ENCODE results near the gene RGS9. TPM values are rescaled to one million over a fixed set of nuclear protein-coding genes. Genes with fewer than 3 reads are reported as not detected.

The RGS9 gene
- total and polyA plus RNA-seq, 4 donors: 1.0 to 4.0 (median 2.1) TPM

- TF ChIP-seq REST (IDR thresholded peaks at IDR 0.05) (no peak), FOXA1 (IDR thresholded peaks at IDR 0.05) (no peak)
Observed at GRCh38 chr17:65121368-65121767, 15.8 kb upstream of the RGS9 start (continued).

DNA sequence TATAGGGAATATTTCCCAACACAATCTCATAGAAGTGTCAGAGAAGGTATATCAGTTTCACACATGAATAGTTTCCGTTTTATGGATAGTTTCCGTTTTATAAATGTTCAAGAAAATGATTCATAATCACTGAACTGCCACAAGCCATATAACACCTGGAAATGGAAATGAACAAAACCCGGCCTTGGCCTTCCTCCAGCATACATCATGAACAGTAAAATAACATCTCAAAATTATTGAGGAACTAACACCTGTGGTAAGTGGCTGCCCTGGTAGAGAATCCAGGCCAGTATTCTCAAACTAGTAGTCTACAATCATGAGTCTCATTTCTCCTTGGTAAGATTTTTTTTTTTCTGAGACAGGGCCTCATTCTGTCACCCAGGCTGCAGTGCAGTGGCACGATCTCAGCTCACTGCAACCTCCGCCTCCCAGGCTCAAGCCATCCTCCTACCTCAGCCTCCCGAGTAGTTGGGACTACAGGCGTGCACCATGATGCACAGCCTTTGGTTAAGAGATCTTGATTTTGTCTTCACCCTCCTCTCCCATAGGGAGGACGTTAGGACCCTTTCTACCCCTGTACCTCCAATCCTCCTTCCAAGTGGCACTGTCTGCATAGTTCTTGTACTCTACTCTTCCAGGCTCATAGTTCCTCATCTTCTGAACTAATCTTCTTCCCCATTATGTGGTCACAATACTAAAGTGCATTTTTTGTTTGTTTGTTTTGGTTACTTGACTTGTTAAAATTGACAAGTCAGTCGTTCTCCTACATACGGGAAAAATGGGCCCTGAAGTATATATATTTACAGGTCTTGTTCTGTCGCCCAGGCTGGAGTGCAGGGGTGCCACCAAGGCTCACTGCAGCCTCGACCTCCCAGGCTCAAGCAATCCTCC lies 15.0 kb upstream of the RGS9 start:
- peak overlapping the region in 2 of 3 donors; percentile 72 to 81 for H3K4me3 ChIP-seq (ENCODE audit: low read depth in 1 of 3, low read length in 3 of 3)
- no peaks in the 10 kb centered on the region for H3K36me3 ChIP-seq (ENCODE audit: control insufficient read depth in 4 of 4, insufficient read depth in 3 of 4, low read depth in 1 of 4, low read length in 3 of 4)
- H3K27ac ChIP-seq (ENCODE audit: low read depth in 1 of 2, low read length in 2 of 2): no peak overlapping the region
- peaks cover 0 to 19% (median 8%) of the 10 kb centered on the region in 4 donors for H3K4me1 ChIP-seq (ENCODE audit: control insufficient read depth in 4 of 4, insufficient read depth in 4 of 4, low read length in 3 of 4)
- H3K27me3 ChIP-seq (ENCODE audit: control insufficient read depth in 4 of 4, insufficient read depth in 4 of 4, low read length in 3 of 4): no peaks in the 10 kb centered on the region
- WGBS: 79% methylated on average over 12 of the region's 12 CpGs
- H3K9me3 ChIP-seq (ENCODE audit: control insufficient read depth in 4 of 4, low read length in 3 of 4): no peaks in the 10 kb centered on the region
- no peak overlapping the region for H3K9ac ChIP-seq (ENCODE audit: low read depth in 1 of 2, low read length in 2 of 2)
- no peak for DNase-seq (ENCODE audit: low spot score)
- TF ChIP-seq GABPA (IDR thresholded peaks at IDR 0.05 in 1 of 2, conservative IDR thresholded peaks at IDR 0.05 in 1 of 2) (no peak), FOXA2 (IDR thresholded peaks at IDR 0.05) (no peak), ZBTB33 (IDR thresholded peaks at IDR 0.05) (no peak), YY1 (IDR thresholded peaks at IDR 0.05) (no peak), SP1 (IDR thresholded peaks at IDR 0.05) (no peak), HNF4A (conservative IDR thresholded peaks at IDR 0.05) (no peak), FOXA1 (IDR thresholded peaks at IDR 0.05) (no peak), NR2F2 (IDR thresholded peaks at IDR 0.05) (no peak), HNF4G (IDR thresholded peaks at IDR 0.05) (no peak), JUND (IDR thresholded peaks at IDR 0.05) (no peak), RXRA (IDR thresholded peaks at IDR 0.05) (no peak), RAD21 (IDR thresholded peaks at IDR 0.05) (no peak), CTCF (IDR thresholded peaks at IDR 0.05; ENCODE audit: low read depth, low read length, missing input control) (no peak)
- TF ChIP-seq, protein P1, sequence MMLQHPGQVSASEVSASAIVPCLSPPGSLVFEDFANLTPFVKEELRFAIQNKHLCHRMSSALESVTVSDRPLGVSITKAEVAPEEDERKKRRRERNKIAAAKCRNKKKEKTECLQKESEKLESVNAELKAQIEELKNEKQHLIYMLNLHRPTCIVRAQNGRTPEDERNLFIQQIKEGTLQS (IDR thresholded peaks at IDR 0.05): no peak

All from liver (tissue), 9 donors.